Fibroblast of the conjunctiva (primary cell): ENCODE results near the gene KLHL30.

Source experiments
- DNase-seq: peaks from one replicate; pipeline ENCODE4 v3.0.0-alpha.2; 2010; ENCODE audit warnings: low read depth

KLHL30 gene

GRCh38 chr2:238174701-238175100 is 36.2 kb downstream of the KLHL30 start:
- DNase-seq = no peak

- peak; percentile 57 for DNase-seq
These were observed 38.1 kb downstream of the KLHL30 start for GRCh38 chr2:238176613-238177012.

GRCh38 chr2:238180554-238180953 is 42.1 kb downstream of the KLHL30 start:
- DNase-seq = no peak

GRCh38 chr2:238182362-238182761 is 43.9 kb downstream of the KLHL30 start:
- no peak for DNase-seq

- no peak for DNase-seq
These were observed 45.4 kb downstream of the KLHL30 start for GRCh38 chr2:238183821-238184220.

GRCh38 chr2:238187618-238188548 is 49.4 kb downstream of the KLHL30 start:
- DNase-seq = no peak

GRCh38 chr2:238190445-238190844 is 52.0 kb downstream of the KLHL30 start:
- DNase-seq = no peak
